Stimulated activated CD4-positive, alpha-beta T cell treated with anti-CD3 and anti-CD28 coated beads, Interleukin-1b, Interleukin-23, amount 100 ng/mL, for 24 hours (primary cell): Measurements from ENCODE around the gene FGFR2.

ENCODE experiments used
- DNase-seq, 4 experiments: peaks; one replicate each; pipeline ENCODE4 v3.0.0-alpha.2; 2020; ENCODE audit warnings: low read depth in 4 of 4, low spot score in 1 of 4

The FGFR2 gene

DNA sequence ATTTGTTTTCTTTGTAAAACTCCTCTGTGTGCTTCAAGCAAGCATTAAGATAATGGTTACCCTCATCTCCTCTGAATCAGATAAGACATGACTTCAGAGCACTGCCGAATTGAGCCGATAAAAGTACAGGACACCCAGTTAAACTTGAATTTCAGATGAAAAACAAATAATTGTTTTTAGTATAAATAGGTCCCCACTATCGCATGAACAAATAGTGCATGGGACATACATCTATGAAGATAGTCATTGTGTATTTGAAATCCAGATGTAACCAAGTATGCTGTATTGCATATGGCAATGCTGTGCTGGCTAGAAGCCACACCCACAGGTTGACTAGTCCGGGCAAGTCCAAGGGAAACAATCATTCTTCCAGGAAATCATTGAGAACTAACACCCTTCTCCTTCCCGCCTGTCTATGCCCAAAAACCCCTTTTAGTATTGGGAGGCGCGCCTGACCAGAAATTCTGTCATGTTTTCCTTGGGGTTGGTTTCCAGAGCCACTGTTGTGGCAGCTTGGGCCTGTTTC is 12.6 kb upstream of the FGFR2 start:
- no peak for DNase-seq

DNA sequence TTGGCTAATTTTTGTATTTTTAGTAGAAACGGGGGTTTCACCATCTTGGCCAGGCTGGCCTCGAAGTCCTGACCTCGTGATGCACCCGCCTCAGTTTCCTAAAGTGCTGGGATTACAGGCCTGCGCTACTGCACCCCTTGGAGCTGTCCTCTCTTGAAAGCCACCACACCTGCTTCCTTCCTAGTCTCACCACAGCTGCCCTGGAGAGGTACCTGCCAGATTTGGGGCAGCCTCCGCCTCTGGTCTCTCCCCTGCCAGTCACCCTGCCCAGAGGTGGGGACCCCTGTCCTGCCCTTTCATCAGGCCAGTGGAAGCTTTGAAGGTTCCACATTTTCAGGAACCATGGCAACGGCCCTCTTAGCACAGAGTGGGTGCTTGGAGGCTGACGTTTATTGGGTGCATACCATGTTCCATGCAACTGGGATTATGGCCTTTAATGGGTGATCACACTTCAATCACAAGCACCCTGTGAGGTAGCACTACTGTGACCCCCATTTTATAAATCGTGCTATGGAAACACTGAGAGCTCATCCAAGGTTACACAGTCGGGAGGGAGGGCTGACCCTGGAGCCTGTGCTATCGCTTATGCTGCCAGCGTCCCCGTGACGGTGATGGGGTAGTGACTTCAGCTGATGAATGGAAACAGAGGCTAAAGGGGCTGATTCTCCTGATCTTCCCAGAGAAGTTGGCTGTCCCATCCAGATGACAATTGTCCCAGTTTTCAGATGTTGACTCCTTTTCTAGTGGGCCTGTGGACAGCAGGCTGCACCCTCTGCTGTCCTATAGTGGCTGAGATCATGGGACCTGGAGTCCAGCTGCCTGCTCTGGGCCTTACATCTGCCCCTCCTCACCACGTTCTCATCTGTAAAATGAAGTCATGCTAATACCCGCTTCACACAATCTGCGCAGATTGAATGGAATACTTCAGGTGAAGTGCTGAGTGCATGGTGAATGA is 11.5 kb upstream of the FGFR2 start:
- no peak for DNase-seq

DNA sequence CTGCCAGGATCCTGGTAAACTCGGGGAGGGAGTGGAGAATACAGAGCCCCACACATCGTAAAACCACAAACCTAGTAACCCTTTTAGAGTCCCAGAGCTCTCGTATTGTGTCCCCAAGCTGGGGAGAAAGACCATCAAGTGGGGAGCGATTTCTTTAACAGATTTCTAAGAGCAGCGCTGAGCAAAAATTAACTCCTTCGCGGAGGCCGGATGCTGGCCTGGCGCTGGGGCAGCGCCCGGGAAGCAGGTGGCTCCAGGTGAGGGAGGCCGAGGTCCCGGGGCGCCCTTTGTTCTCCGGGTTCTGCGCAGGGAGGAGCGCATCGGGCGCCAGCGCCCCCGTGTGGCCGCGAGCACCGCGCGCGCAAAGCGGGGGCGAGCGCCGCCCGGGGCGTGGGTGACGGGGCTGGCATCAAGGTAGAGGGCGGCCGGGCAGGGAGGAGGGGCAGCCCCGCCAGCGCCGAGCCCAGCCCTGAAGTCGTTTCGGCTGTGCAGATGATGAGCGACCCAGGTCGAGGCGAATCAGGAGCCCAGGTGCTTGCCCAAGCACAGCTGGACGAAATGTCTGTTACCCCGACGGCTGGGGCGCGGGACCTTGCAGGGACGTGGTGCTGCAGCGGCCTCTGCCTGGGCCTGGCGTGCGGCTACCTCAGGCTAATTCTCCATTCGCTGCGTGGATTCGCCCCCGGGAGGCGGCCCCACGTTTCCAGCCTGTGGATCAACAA is 10.4 kb upstream of the FGFR2 start:
- DNase-seq: peak in 1 of 4 experiments; percentile 25

DNA sequence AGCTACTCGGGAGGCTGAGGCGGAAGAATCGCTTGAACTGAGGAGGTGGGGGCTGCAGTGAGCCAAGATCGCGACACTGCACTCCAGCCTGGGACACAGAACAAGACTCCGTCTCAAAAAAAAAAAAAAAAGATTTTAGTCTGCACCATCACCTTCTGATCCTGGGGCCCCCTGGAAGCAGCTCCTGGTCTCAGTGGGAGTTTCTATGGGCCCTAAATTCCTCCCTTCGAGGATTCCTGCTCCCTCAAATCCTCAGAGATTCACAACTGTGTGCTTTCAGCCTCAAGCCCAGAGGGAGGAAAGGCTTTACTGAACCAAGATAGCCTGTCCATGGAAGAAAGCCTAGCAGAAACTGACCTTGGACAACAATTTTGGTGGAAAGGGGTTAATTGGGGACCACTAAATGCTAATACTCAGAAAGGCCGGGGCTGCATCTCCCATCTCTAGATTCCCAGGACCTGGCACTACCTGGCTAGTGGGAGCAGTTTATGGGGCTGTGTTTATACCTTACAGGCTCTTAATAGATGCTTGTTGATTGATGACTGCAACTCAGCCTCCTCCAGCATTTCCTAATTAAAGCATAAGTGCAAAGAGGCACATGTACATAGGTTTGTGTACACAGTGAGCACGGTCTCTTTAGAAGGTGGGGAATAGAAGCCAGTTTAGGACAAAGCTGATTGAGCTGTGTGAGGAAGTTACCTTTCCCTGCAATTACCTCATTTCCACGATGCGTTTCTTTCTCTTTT is 9.2 kb upstream of the FGFR2 start:
- no peak for DNase-seq

GRCh38 chr10:121605708-121606107 is 7.5 kb upstream of the FGFR2 start:
- no peak for DNase-seq

GRCh38 chr10:121601458-121601857 is 3.2 kb upstream of the FGFR2 start:
- DNase-seq: no peak

DNA sequence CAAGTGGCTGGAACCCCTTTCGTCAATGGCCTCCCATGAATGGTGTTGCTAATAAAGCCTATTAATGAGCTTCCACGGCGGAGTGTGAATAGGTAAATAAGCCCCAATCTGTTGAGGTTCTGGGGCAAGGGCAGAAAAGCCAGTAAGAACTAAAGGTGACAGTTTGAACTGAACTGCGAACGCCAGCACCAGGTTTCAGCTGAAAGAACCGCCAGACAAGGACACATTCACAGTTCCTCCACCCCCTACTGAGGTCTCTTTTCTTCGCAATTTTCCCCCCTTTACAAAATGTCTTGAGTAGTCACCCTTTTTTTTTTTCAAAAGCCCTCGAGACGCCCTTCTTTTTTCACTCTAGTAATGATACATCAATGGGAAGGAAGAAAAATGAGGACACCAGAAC is 2.4 kb upstream of the FGFR2 start:
- DNase-seq: no peak

- DNase-seq: no peak
Measured at GRCh38 chr10:121599947-121600346, 1.7 kb upstream of the FGFR2 start.

- no peak for DNase-seq
Measured at GRCh38 chr10:121597504-121598262, 561 bp downstream of the FGFR2 start.

GRCh38 chr10:121596689-121597503 is 1.3 kb downstream of the FGFR2 start:
- DNase-seq: no peak

- no peak for DNase-seq
Measured at GRCh38 chr10:121595806-121596688, 2.2 kb downstream of the FGFR2 start.

DNA sequence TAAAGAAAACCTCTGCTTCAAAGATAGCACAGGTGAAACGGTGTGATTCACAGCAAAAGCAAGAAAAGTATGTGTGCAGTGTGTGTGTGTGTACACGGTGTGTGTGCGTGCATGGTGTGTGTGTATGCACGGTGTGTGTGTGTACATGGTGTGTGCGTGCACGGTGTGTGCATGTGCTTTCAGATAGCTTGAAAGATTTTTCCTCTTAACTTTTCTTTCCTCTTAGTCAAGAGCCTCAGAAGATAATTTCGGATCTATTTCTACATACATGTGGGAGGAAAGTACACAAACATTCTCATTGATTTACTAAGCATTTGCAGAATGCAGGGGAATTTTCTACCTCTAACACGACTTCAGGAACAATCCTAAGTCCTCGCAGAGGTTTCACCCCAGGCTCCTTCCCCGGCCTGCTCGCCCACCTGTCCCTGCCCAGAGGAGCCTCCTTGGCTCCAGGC is 2.9 kb downstream of the FGFR2 start:
- DNase-seq: no peak

- no peak for DNase-seq
Measured at GRCh38 chr10:121594623-121595350, 3.5 kb downstream of the FGFR2 start.

- DNase-seq: no peak
Measured at GRCh38 chr10:121594076-121594475, 4.2 kb downstream of the FGFR2 start.

DNA sequence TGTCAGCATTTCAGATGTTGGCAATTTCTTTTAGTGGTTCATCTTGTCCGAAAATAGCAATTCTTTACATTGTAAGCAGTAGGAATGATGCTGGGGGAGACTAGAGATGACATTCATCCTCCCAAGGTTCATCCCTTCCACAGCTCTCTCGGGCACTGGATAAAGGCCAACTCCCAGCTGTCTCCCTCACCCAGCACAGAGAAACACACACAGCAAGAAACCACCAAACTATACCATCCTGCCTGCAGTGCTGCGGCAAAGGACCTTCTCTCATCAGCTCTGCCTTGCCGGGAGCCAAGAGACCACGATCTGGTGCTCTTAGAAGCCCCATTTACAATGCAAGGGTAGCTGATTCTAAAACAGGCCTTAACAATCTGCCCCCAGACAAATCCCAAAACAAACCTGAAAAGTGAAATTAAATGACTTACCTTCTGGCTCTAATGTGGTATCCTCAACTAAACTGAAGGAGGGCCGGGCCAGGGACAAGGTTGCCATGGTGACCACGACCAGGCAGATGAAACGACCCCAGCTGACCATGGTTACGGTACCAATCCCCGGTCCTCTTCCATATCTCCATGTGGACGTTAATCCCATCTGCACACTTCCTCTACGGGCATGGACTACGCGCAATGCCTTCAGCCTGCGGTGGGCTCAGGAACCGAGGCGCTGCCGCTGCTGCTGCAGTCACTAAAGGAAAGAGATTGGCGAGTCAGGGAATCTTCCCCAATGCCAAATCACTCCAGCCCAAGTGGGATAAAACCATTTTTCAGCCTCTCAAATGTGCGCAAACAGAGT is 4.8 kb downstream of the FGFR2 start:
- no peak for DNase-seq

DNA sequence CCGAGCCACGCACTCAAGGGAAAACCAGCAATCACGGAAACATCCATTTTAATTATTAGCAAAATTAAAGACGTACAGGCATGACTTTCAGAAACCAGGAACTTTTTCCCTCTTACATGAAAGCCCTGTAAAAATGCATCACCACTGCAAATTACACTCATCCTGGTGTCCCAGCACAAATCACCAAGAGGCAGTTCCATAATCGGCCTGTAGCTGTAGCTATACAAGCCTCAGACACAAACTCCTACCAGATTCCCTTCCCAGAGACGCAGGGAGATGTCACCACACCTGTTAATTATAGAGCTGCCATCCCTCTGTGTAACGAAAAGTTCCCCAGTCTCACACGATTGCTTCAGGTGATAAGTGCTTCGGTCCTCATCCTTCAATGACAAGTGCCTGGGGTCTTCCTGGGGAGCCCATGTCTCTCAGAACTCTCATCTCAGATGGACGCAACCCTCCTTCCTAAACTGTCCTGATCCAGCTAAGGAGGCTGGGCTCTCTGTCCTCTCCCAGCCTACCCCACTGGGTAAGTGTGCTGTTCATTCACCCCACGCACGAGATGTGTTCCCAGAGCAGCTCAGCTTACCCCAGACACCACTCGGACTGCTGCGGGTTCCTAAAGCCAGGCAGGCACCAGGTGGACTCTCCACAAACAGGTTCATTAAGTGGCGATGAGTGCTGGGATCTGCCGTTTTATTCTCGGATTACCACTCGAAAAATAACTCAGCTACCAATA is 5.9 kb downstream of the FGFR2 start:
- no peak for DNase-seq

DNA sequence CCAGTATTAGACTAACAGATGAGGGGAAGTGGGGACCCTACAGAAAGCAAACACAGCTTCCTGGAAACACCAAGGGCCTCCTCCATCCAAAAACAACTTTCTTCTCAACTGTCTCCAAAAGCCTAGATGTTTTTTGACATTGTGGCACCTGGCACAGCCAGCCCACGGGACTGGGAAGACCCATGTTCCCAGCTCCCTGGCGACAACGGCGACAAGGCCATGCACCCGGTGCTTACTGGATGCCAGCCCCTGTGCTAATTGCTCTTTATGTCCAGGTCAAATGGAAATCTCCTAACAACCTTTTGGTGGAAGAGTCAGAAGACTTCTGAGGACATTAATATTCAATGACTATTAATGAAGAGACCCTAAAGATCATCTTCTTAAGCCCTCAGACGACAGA is 7.1 kb downstream of the FGFR2 start:
- no peak for DNase-seq
